ENCODE results near the gene P3H1. TPM values are rescaled to one million over a fixed set of nuclear protein-coding genes. Genes with fewer than 3 reads are reported as not detected.
A peak's percentile ranks its signal among the peaks of the same experiment; 100 is the strongest.

P3H1 gene
- total and polyA plus RNA-seq, 2 of the 13 experiments (the other 11 are each of a cell fraction or from before 2014, with no cell fraction given): 64.6 to 120 TPM

DNA sequence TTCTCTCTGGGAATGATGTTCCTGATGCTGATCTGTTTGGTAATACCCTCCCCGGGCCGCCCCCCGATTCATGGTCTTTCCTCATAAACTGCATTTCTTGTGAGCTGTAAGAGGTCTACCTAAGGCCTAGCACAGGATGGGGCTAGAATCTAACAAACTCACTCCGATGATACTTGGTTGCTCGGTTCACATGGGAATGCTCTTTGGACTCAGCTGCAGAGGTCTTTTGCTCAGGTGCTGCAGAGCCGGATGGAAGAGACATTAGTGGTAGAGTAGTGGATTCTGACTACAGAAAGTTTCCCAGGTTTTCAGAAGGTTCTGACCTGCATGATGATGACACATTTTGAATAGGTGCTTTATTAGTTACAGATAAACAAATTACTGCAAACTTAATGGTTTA lies 9.7 kb upstream of the P3H1 start:
- ATAC-seq: peak; percentile 62
- intact Hi-C loops (cut with micrococcal nuclease; ENCODE audit: unreplicated experiment) (loop anchor here (5.0 kb wide), 1 partner anchor 296 kb away; no protein-coding TSS in a partner anchor), in situ Hi-C loops (cut with HindIII; ENCODE audit: extremely low pct_ligation_motif_present, low pct_unique_long_range_greater_than_20kb) (loop anchor here (5.0 kb wide), 2 partner anchors 126 to 296 kb away; no protein-coding TSS in a partner anchor)
- no peak for FAIRE-seq
- no peaks in the 10 kb centered on the region for H4K20me1 ChIP-seq (ENCODE audit: insufficient read depth, low read length)
- no peak overlapping the region for H3K4me2 ChIP-seq (ENCODE audit: low read depth, low read length)
- H2AFZ ChIP-seq (ENCODE audit: low read length): no peak overlapping the region
- 67% methylated on average over 6 of the region's 6 CpGs for WGBS (ENCODE audit: low lambda C conversion rate)
- CTCF ChIA-PET (ENCODE audit: low intra/inter-chr PET ratio, low total read pairs): no interaction called here
- H3K4me3 ChIP-seq (replicated peaks in 1 of 3; ENCODE audit: insufficient read depth in 1 of 3, low read depth in 2 of 3, low read length in 3 of 3): no peak overlapping the region
- peaks cover 12% of the 10 kb centered on the region for H3K79me2 ChIP-seq (ENCODE audit: insufficient read depth, low read length)
- H3K27me3 ChIP-seq (ENCODE audit: control insufficient read depth in 1 of 2, insufficient read depth in 2 of 2, low read length in 2 of 2): no peaks in the 10 kb centered on the region
- POLR2A ChIA-PET: interaction anchor here (1.3 to 1.8 kb wide), 2 partner anchors 9 to 258 kb away, joined by 3 to 12 read pairs; partner anchors contain the start of genes C1orf50 and P3H1
- no peak overlapping the region for H3K9ac ChIP-seq (ENCODE audit: insufficient read depth, low read depth, low read length)
- TSS peak; percentile 9 for BruUV-seq (replicated peaks)
- H3K4me1 ChIP-seq (ENCODE audit: insufficient read depth, low read length): peaks cover 16% of the 10 kb centered on the region; the same call in 1 of the 2 replicates
- no peak for DNase-seq (ENCODE audit: low spot score)
- TF ChIP-seq CHD2 (IDR thresholded peaks at IDR 0.05; ENCODE audit: low read depth, low read length) (no peak), NR2F1 (CRISPR knock-in tag; IDR thresholded peaks at IDR 0.05) (no peak), ARNT2 (CRISPR knock-in tag; IDR thresholded peaks at IDR 0.05; ENCODE audit: low read depth) (no peak), ZNF557 (CRISPR knock-in tag; IDR thresholded peaks at IDR 0.05) (no peak), ZNF282 (IDR thresholded peaks at IDR 0.05; ENCODE audit: partially characterized antibody) (no peak), ZNF619 (CRISPR knock-in tag; IDR thresholded peaks at IDR 0.05) (no peak), ZNF446 (CRISPR knock-in tag; IDR thresholded peaks at IDR 0.05) (no peak), MED8 (CRISPR knock-in tag; IDR thresholded peaks at IDR 0.05; ENCODE audit: insufficient replicate concordance) (no peak), ZNF205 (CRISPR knock-in tag; IDR thresholded peaks at IDR 0.05) (no peak), ATAD3A (CRISPR knock-in tag; IDR thresholded peaks at IDR 0.05) (no peak), ZEB1 (IDR thresholded peaks at IDR 0.05; ENCODE audit: insufficient replicate concordance, low read depth) (no peak), ZNF331 (CRISPR knock-in tag; IDR thresholded peaks at IDR 0.05) (no peak), HNF4G (IDR thresholded peaks at IDR 0.05; ENCODE audit: borderline replicate concordance, low read depth, low read length) (0 out of 2 replicates have a peak, but pooled peaks have one; percentile 23), HNF4G (CRISPR knock-in tag; IDR thresholded peaks at IDR 0.05; ENCODE audit: borderline replicate concordance, low read depth) (no peak), HNF4A (CRISPR knock-in tag; IDR thresholded peaks at IDR 0.05) (peak; percentile 57), ZFYVE20 (CRISPR knock-in tag; IDR thresholded peaks at IDR 0.05; ENCODE audit: borderline replicate concordance, low read depth) (no peak), ZNF24 (IDR thresholded peaks at IDR 0.05) (no peak), MLLT10 (CRISPR knock-in tag; IDR thresholded peaks at IDR 0.05) (no peak)
- TF ChIP-seq, protein P1, sequence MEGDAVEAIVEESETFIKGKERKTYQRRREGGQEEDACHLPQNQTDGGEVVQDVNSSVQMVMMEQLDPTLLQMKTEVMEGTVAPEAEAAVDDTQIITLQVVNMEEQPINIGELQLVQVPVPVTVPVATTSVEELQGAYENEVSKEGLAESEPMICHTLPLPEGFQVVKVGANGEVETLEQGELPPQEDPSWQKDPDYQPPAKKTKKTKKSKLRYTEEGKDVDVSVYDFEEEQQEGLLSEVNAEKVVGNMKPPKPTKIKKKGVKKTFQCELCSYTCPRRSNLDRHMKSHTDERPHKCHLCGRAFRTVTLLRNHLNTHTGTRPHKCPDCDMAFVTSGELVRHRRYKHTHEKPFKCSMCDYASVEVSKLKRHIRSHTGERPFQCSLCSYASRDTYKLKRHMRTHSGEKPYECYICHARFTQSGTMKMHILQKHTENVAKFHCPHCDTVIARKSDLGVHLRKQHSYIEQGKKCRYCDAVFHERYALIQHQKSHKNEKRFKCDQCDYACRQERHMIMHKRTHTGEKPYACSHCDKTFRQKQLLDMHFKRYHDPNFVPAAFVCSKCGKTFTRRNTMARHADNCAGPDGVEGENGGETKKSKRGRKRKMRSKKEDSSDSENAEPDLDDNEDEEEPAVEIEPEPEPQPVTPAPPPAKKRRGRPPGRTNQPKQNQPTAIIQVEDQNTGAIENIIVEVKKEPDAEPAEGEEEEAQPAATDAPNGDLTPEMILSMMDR (CRISPR knock-in tag; IDR thresholded peaks at IDR 0.05): peak; percentile 40; the same call in 1 of the 2 replicates
- TF ChIP-seq, protein P2, sequence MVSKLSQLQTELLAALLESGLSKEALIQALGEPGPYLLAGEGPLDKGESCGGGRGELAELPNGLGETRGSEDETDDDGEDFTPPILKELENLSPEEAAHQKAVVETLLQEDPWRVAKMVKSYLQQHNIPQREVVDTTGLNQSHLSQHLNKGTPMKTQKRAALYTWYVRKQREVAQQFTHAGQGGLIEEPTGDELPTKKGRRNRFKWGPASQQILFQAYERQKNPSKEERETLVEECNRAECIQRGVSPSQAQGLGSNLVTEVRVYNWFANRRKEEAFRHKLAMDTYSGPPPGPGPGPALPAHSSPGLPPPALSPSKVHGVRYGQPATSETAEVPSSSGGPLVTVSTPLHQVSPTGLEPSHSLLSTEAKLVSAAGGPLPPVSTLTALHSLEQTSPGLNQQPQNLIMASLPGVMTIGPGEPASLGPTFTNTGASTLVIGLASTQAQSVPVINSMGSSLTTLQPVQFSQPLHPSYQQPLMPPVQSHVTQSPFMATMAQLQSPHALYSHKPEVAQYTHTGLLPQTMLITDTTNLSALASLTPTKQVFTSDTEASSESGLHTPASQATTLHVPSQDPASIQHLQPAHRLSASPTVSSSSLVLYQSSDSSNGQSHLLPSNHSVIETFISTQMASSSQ (IDR thresholded peaks at IDR 0.05; ENCODE audit: low read depth): no peak
- TF ChIP-seq, protein P2 (CRISPR knock-in tag; IDR thresholded peaks at IDR 0.05; ENCODE audit: borderline replicate concordance): no peak
- no peaks in the 10 kb centered on the region for H3K9me3 ChIP-seq (ENCODE audit: low read length)
- no peak overlapping the region for H3K27ac ChIP-seq (ENCODE audit: extremely low read length, insufficient read depth, low read length)
- H3K36me3 ChIP-seq (replicated peaks in 1 of 2; ENCODE audit: control insufficient read depth in 1 of 2, insufficient read depth in 2 of 2, low read length in 2 of 2): peaks cover 20 to 56% of the 10 kb centered on the region in 2 experiments

All from HepG2 (cell line).